SH-SY5Y (cell line): ENCODE measurements around the gene TSKS.

Experiments used
- GATA2 ChIP-seq: IDR thresholded peaks from 2 replicates; pipeline ENCODE4 v1.6.1; 2011; ENCODE audit warnings: mild to moderate bottlenecking, low read depth, low read length
- GATA3 ChIP-seq: IDR thresholded peaks from 2 replicates; pipeline ENCODE4 v1.6.1; 2011; ENCODE audit warnings: low read depth, mild to moderate bottlenecking, low read length, moderate library complexity

DNA sequence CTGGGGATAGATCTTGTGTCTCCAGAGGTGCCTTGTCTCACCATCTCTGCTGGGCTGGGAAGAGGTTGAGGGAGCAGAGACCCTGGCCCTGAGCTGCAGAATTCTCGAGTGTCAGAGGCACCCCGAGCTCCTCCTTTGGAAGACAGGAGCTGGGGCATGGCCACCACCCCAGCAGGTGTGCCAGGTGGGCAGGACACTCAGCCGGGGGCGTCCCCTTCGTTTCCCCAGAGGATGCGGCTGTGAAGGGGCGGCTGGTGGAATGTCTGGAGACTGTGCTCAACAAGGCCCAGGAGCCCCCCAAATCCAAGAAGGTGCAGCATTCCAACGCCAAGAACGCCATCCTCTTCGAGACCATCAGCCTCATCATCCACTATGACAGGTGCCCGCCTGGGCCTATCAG is 35.5 kb upstream of the TSKS start:
- TF ChIP-seq GATA3 (no peak), GATA2 (no peak)
